Measurements from ENCODE around the gene TEX13B.

The TEX13B gene

DNA sequence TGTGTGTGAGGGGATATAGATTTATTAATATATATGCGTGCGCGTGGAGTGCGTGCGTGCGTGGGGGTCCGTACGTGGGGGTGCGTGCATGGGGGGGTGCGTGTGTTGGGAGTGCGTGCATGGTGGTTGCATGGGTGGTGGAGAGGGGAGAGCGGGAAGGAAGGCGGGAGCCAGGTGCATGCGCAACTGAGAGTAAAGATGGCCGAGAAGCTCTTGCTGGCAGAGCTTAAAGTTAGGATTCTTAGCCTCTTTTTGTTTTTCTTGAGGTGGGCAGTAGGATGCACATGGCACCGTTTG lies 45.8 kb downstream of the TEX13B start:
- DNase-seq (ENCODE audit: low read depth), result no peak

DNA sequence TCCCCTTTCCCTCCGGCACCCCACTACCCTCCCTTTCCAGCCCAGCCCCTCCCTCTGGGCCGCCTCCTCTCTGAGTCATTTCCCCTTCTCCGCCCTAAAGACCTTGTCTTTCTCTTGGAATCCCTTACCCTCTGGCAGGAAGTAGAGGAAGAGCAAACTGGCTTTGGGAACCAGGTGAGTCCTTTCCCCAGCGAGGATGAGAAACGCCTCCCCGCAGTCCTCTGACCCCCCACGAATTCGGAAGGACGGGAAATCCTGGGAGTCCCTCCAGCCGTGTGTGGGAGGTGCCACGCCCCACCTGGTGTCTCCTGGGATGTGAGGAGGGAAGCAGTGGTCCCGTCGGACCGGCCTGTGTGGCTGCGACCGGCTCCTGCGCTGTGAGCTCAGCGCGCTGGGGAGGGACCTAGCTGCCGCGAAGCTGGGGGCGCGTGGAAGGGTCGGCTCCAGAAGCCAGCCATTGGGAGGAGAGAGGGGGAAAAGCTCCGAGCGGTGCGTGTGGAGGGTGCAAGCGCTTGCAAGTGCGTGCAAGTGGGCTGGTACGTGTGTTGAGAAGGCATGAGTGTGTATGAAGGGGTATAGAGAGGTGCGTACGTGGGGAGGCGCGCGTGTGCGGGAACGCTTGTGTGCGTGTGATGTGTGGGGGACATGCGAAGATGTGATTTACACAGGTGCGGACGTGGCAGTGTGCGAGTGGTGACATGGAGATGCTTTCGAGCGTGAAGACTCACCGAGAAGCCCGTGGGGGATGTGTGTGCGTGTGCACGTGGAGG lies 46.3 kb downstream of the TEX13B start:
- no peak for DNase-seq (ENCODE audit: low read depth)

DNA sequence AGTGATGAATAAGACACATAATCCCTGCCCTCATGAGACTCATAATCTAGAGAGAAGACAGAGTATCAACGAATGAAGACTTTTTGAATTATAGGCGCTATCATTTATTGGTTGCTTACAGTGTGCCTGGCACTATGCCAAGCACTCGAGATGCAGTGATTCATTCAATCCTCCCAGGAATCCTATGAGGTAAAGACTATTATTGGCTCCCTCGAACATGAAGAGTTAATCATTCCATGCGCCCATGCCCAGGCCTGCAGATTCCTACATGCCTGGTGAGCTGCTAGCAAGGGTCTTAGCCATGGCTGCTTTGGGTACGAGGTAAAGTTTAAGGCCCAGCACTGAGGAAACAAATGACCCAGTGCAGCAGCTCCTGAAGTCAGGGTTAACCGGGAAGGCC lies 47.0 kb downstream of the TEX13B start:
- no peak for DNase-seq (ENCODE audit: low read depth)

DNA sequence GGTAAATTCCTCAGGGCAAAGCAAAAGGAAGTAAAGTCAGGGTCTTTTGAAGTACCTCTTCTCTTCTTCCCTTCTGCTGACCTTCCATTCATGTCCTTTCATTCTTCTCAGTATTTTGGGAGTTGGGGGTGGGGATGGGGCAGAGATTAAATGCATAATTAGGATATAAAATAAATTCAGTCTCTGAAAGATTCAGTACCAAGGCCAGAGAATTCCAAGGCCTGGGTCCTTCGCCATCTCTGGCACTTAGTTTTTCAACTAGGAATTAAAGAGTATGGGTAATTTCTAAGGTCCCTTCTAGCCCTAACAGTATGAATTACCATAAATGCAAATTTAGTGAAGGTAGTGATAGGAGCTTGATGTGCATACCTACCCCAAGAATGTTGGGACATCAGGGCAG lies 47.9 kb downstream of the TEX13B start:
- no peak for DNase-seq (ENCODE audit: low read depth)

Measured in T-helper 22 cell (primary cell).